ENCODE data around the gene CDKN2AIP.

DNA sequence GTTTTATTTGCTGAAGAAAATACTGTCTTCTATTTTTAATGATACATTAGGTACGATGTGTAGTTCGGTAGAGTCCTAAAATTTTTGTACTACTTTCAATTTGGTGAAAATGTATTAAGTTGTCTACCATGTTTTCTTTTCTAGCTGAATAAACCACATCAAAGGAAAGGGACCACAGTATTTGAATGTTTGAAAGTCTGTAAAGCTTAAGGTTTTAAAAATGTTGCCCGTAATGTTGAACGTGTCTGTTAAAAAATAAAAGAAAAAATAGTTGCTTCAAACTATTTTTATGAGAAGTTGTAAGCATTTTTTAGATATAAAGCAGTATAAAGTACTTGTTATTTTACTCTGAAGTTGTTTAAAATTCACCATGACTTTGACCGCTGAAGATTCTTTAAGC, 3.2 kb downstream of the CDKN2AIP start:
- no peak for TF ChIP-seq ZFX (IDR thresholded peaks at IDR 0.05)
- no peak for TF ChIP-seq ELF1 (IDR thresholded peaks at IDR 0.05; ENCODE audit: borderline replicate concordance, low read depth)
- no peak for TF ChIP-seq EZH2 (IDR thresholded peaks at IDR 0.05)
- no peak for TF ChIP-seq POLR2A (IDR thresholded peaks at IDR 0.05; ENCODE audit: borderline replicate concordance, extremely low read depth, insufficient read depth, insufficient read length)
